LNCAP (cell line): ENCODE results near the gene CD68.

Experiments
- CTCF ChIP-seq: fragments of 450-650 bp; IDR thresholded peaks from 2 replicates; pipeline ENCODE4 v1.5.1; 2017; ENCODE audit warnings: mild to moderate bottlenecking

Gene CD68

GRCh38 chr17:7593296-7593695 lies 13.9 kb downstream of the CD68 start:
- no peak for TF ChIP-seq CTCF

GRCh38 chr17:7606280-7606679 lies 26.8 kb downstream of the CD68 start:
- TF ChIP-seq CTCF = no peak

- TF ChIP-seq CTCF = no peak
Observed at GRCh38 chr17:7610641-7611040, 31.2 kb downstream of the CD68 start.

GRCh38 chr17:7611635-7612293 lies 32.3 kb downstream of the CD68 start:
- TF ChIP-seq CTCF = no peak

- no peak for TF ChIP-seq CTCF
Observed at GRCh38 chr17:7612294-7612640, 32.8 kb downstream of the CD68 start.

- TF ChIP-seq CTCF = no peak
Observed at GRCh38 chr17:7613769-7614424, 34.5 kb downstream of the CD68 start.

- peak; percentile 40; the same call in 1 of the 2 replicates for TF ChIP-seq CTCF
Observed at GRCh38 chr17:7614425-7615264, 35.2 kb downstream of the CD68 start, which contains the start of gene FXR2. FXR2 (minus strand) TSS chr17:7614897; CDS start chr17:7614532, 365 bp downstream.
